GM19035 (cell line): ENCODE data around the gene CDHR1.
"Not testable (repeated sequence)": the region's sequence is repeated elsewhere in the genome, so short reads cannot be mapped to it uniquely, and the experiment has no call there.

Experiments used
- ATAC-seq: cut with Tn5 transposase; IDR thresholded peaks from one replicate; pipeline ENCODE4 v1.9.1; 2021; ENCODE audit not compliant: unreplicated experiment

CDHR1 gene

GRCh38 chr10:84194424-84195043, at the start of gene CDHR1:
Gene CDHR1, plus strand, starts transcription at chr10:84194537. Its CDS starts 224 bp downstream, at chr10:84194761.
- ATAC-seq, result peak; percentile 89

DNA sequence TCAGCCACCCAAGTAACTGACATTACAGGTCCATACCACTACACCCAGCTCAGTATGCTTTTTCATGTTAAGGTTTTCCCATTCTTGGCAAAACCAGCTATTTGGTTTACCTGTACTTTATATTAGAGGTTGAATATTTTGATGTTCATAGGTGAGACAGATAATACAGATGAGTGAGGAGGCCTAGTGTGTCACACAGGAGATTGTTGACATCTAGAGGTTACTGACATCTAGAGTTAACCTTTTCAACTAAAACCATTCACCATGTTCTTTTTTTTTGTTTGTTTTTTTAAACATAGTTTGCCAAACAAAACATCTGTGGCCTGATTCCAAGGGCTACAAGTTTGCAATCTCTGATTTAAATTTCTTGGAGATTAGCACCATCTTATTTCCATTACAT, 47.0 kb upstream of the CDHR1 start:
- no peak for ATAC-seq

DNA sequence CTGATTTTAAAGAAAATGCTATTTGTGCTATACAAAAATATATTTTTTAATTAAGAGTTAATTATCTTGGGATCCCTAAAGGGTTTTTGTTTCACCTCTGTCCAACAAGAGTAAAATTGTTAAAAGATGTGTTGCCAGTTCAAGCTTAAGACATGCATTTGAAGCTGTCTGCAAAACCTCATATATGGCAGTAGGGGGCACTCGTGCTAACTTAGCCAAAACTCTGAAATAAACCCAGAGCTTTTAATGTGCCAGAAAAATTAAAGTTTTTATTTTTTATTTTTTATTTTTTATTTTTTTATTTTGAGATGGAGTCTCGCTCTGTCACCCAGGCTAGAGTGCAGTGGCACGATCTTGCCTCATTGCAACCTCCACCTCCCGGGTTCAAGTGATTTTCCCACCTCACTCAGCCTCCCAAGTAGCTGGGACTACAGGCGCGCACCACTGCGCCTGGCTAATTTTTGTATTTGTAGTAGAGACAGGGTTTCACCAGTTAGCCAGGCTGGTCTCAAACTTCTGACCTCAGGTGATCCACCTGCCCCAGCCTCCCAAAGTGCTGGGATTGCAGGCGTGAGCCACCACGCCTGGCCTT, 46.2 kb upstream of the CDHR1 start:
- peak; percentile 48 for ATAC-seq

DNA sequence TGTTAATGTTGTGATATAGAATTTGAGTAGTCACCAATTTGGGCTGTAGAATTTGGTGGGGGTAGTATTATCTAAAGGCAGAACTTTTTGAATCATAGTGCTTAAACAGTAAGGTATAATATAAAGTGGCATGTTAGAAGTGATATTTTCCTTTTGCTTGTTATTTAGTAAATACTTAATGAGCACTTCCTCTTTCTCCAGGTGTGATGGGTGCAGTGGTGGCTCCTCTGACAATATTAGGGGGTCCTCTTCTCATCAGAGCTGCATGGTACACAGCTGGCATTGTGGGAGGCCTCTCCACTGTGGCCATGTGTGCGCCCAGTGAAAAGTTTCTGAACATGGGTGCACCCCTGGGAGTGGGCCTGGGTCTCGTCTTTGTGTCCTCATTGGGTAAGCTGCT, 44.5 kb upstream of the CDHR1 start:
- no peak for ATAC-seq

DNA sequence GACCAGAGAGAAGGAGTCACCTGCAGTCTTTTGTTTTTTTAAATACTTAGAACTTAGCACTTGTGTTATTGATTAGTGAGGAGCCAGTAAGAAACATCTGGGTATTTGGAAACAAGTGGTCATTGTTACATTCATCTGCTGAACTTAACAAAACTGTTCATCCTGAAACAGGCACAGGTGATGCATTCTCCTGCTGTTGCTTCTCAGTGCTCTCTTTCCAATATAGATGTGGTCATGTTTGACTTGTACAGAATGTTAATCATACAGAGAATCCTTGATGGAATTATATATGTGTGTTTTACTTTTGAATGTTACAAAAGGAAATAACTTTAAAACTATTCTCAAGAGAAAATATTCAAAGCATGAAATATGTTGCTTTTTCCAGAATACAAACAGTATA, 41.6 kb upstream of the CDHR1 start:
- no peak for ATAC-seq

GRCh38 chr10:84155521-84155920, 38.8 kb upstream of the CDHR1 start:
- ATAC-seq, result no peak

DNA sequence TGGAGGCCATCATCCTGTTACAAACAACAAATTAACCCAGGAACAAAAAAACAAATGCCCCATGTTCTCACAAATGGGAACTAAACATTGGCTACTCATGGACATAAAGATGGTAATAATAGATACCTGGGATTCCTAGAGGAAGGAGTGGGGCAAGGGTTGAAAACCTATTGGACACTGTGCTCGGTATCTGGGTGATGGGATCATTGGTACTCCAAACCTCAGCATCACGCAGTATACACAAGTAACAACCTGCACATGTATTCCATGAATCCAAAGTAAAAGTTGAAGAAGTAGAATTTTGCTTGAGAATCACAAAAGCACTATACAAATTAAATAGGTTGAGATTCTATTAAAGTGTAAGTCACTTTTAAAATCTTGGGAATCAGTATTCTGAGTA, 38.3 kb upstream of the CDHR1 start:
- ATAC-seq, result no peak

GRCh38 chr10:84156768-84157167, 37.6 kb upstream of the CDHR1 start:
- peak; percentile 62 for ATAC-seq

DNA sequence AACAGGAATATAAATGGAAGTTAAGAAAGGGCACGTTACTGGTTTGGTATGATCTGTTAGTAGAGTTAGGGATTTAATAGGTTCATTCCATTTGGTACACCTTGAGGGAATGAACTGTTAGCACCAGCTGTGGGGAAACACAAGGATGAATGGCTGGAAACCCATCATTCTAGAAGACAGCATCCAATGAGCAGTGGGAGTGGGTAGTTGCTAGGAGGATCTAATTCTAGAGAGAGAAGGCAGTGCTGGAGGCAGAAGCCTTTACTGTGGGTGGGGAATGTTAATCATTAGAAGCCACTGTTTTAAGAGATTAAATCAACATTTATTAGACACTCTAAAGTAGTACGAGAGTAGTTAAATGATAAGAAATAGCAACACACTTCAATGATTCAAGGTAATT, 36.3 kb upstream of the CDHR1 start:
- ATAC-seq, result no peak

DNA sequence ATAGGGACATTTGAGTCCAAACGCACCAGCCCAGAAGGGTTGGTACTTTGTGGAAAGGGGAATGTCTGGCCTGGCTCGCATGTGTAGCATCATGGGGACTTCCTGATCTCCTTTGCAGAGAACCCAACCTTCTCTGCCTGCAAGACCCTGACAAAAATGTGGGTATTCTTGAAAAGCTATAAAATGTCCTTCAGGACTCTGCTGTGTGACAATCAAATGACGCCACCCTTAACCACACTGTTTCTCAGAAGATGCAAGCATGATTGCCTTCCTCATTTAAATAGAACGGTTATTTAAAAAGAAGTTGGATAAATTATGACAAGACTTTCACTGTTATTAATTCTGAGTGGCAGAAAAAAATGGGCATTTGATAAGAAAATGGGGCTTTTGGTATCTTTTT, 35.8 kb upstream of the CDHR1 start:
- ATAC-seq, result no peak

DNA sequence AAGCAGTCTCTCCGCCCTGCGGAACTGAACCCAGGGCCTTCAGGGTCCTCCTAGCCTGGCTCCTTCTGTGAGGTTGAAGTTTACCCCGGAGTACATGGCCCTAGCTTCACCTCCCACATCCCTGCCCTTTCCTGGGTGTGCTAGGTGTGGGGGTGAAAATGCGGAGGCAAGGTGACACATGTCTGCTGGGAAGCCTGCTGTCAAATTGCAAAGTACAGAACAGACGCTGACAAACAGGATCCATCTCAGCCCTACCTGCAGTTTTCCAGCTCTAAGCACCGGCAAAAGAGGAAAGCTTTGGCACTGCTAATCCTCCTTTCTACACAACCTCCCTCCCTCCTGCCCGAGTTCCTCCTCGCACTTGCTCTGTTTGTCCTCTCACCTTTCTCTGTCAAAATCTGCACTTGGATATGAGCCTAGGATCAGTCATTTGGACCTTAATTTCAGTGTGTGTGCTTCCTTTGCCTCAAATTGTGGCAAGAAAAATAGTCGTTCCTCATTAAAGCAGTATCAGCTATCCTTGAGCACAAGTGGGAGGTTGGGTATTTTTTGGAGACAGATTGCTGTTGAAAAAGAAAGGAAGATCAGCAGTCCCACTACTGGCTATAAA, 35.2 kb upstream of the CDHR1 start:
- no peak for ATAC-seq

DNA sequence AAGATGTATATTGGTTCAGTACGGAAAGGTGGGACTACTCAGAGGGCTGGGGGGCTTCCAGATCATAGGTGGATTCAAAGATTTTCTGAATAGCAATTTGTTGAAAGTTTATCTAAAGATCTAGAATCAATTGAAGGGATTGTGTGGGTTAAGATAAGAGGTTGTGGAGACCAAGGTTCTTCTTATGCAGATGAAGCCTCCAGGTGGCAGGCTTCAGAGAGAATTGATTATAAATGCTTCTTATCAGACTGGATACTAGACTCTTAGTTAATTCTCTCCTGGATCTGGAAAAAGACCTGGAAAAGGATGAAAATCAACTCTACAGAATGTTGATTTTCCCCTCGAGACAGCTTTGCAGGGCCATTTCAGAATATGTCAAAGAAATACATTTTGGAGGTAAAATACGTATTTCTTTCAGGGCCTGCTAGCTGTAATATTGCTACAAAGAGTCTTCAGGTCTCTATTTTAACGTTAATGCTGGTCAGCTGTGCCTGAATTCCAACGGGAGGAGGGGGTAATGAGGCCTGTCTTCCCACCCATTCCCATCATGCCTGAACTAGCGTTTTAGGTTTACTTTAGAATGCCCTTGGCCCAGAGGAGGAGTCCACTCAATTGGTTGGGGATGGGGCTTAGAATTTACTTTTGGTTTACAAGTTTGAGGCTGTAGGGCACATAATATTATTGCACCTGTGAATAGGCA, 33.5 kb upstream of the CDHR1 start:
- ATAC-seq, result no peak

- no peak for ATAC-seq
Observed at GRCh38 chr10:84163996-84164395, 30.3 kb upstream of the CDHR1 start.

GRCh38 chr10:84164442-84164841, 29.9 kb upstream of the CDHR1 start:
- ATAC-seq, result no peak

DNA sequence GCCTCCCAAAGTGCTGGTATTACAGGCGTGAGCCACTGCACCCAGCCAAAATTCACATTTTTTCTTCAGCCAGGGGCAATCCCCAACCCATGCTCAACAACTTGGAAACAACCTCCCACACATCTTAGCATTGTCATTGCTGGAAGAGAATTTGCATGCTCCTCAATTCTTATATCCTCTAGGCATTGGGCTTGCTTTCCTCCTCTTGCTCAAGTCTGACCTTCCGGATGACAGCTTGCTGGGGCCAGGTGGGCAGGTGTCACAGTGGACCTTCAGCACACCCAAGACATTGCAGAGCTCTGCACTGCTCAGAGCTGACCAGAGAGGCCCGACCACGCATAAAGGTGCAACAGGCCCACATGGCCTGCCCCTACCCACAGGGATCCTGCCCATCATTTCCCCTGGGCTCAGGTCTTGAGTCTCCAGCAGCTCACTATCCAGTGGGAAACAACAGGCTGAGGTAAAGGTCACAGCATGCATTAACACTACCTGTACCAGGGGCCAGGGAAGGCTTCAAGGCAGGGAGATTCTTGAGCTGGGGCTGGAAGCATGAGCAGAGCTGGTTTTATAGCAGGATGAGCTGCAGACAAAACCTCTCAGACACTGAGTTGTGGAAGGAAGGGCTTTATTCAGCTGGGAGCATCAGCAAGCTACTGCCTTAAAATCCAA, 27.6 kb upstream of the CDHR1 start:
- no peak for ATAC-seq

GRCh38 chr10:84167289-84167653, 27.1 kb upstream of the CDHR1 start:
- ATAC-seq, result not testable (repeated sequence)

DNA sequence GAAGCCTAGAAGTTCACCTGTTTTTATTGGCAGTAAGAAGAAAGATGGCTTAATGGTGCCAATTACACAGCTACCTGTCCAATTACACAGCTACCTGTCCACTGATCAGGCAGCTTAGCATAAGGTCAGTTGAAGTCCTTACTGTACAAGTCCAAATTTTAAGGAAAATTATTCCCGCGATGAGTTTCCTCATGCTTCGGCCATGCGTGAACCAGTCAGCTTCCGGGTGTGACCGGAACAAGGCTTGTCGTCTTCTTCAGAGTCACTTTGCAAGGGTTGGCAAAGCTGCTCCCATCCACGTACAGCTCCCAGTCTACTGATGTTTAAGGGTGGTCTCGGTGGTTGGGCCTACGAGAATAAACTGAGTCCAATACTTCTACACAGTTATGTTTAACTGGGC, 26.0 kb upstream of the CDHR1 start:
- not testable (repeated sequence) for ATAC-seq

DNA sequence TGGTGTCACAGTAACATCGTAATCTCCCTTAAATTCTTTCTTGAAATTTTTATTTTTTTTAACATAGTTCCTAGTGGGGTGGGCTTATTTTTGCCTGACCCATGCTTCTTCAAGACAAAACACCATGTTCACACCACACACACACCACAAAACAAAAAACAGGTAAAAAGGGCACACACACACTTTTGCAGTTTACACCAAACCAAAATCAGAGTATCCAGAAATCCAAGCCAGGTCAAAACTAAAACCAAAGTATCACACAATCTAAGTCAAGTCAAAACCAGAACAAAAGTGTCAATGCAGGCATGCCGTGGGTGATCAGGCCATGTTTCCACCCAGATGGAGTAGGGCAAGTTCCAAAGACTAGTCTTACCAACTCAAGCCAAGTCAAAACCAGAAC, 23.1 kb upstream of the CDHR1 start:
- not testable (repeated sequence) for ATAC-seq

DNA sequence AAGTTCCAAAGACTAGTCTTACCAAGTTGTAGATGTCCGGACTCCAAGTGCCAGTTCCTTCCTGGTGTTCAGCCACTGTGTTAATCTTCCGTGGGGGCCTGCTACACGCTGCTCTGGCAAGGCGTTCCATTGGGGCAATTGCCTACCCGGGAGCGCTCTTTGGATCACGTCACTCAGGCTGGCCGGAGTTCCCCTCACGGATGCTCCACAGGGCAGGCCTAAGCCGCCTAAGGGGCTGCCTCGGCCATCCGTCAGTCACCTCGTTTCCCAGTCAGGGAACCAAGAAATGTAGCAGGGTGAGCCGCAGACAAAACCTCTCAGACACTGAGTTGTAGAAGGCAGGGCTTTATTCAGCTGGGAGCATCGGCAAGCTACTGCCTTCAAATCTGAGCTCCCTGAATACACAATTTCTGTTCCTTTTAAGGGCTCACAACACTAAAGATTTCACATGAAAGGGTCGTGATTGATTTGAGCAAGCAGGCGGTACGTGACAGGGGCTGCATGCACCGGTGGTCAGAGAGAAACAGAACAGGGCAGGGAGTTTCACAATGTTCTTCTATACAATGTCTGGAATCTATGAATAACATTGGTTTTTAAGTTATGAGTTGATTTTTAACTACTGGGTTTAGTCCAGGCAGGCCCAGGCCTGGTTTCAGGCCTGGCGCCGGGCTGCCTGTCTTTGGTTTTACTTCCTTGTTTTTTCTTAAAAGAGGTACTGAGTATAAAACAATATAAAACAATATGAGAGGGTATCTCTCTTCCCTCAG, 22.5 kb upstream of the CDHR1 start:
- ATAC-seq, result peak; percentile 20

GRCh38 chr10:84172467-84173356, 21.6 kb upstream of the CDHR1 start:
- ATAC-seq, result peak; percentile 59
